Cardiac muscle cell (in vitro differentiated cells and primary cell): Measurements from ENCODE around the gene IL26. TPM values are rescaled to one million over a fixed set of nuclear protein-coding genes. Genes with fewer than 3 reads are reported as not detected.
"Not testable (repeated sequence)": the region's sequence is repeated elsewhere in the genome, so short reads cannot be mapped to it uniquely, and the experiment has no call there.

Source experiments
- DNase-seq, 2 donors: peaks; one replicate each; pipeline versions ENCODE4 v3.0.0 to v3.0.0-alpha.2; 2010 to 2017; ENCODE audit warnings: low read depth in 1 of 2, low spot score in 1 of 2
- H3K27ac ChIP-seq: fragments of 200-600 bp; sonication (generic); 2 replicates; pipeline ENCODE4 v1.5.1; 2016
- H3K27me3 ChIP-seq: fragments of 200-600 bp; sonication (generic); 2 replicates; pipeline ENCODE4 v1.6.0; 2016; ENCODE audit warnings: control low read depth
- H3K36me3 ChIP-seq: fragments of 200-600 bp; sonication (generic); 2 replicates; pipeline ENCODE4 v1.5.1; 2016; ENCODE audit warnings: control low read depth
- H3K4me1 ChIP-seq: fragments of 200-600 bp; sonication (generic); 2 replicates; pipeline ENCODE4 v1.8.1; 2017; ENCODE audit warnings: low read depth, mild to moderate bottlenecking, mixed run types
- H3K4me3 ChIP-seq: fragments of 200-600 bp; sonication (generic); 2 replicates; pipeline ENCODE4 v1.5.1; 2016; ENCODE audit warnings: mild to moderate bottlenecking
- H3K9me3 ChIP-seq: fragments of 200-600 bp; sonication (generic); 2 replicates; pipeline ENCODE4 v1.5.1; 2017; ENCODE audit warnings: low read depth, mild to moderate bottlenecking, control low read depth
- polyA plus RNA-seq: library from polyadenylated mRNA; unstranded; fragments of >200 nt; fragmentation: Nextera tagmentation; extraction: Ambion mirVana; gene quantifications from 2 replicates; pipeline ENCODE4 v1.2.1, GENCODE V29; 2016
- total RNA-seq: library from RNA; depleted of rRNA; stranded (reverse); fragments of >200 nt; gene quantifications from 2 replicates; pipeline ENCODE4 v1.2.3, GENCODE V29; 2016
- TF ChIP-seq, protein P1 (sequence below): IDR thresholded peaks from 2 replicates; pipeline ENCODE4 v1.5.1; 2012; ENCODE audit warnings: low read depth, mild to moderate bottlenecking, low read length

Gene IL26
- total and polyA plus RNA-seq, 2 experiments from 2014 or later: not detected

DNA sequence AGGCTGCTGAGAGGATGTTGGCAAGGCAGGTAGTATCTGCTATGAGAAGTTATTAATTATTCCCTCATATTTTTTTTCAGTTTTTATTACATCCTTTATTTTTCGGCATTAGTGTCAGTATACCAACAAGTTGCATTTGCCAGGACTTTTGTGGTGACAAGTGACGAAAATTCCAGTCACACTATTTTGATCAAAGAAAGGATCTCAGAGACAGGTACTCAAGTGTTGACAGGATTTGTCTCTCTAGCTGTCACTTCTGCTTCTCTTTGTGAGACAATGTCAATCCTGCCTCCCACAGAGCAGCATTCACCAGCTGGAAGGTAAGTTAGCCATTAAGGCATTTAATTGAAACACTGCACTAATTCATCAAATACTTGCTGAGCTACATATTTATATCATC lies 48.0 kb downstream of the IL26 start:
- Histone ChIP-seq H3K36me3 (no peaks in the 10 kb centered on the region), H3K9me3 (no peaks in the 10 kb centered on the region), H3K27me3 (no peaks in the 10 kb centered on the region), H3K27ac (no peak overlapping the region), H3K4me3 (no peak overlapping the region), H3K4me1 (no peaks in the 10 kb centered on the region)
- no peak for DNase-seq
- TF ChIP-seq, protein P1, sequence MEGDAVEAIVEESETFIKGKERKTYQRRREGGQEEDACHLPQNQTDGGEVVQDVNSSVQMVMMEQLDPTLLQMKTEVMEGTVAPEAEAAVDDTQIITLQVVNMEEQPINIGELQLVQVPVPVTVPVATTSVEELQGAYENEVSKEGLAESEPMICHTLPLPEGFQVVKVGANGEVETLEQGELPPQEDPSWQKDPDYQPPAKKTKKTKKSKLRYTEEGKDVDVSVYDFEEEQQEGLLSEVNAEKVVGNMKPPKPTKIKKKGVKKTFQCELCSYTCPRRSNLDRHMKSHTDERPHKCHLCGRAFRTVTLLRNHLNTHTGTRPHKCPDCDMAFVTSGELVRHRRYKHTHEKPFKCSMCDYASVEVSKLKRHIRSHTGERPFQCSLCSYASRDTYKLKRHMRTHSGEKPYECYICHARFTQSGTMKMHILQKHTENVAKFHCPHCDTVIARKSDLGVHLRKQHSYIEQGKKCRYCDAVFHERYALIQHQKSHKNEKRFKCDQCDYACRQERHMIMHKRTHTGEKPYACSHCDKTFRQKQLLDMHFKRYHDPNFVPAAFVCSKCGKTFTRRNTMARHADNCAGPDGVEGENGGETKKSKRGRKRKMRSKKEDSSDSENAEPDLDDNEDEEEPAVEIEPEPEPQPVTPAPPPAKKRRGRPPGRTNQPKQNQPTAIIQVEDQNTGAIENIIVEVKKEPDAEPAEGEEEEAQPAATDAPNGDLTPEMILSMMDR: no peak

DNA sequence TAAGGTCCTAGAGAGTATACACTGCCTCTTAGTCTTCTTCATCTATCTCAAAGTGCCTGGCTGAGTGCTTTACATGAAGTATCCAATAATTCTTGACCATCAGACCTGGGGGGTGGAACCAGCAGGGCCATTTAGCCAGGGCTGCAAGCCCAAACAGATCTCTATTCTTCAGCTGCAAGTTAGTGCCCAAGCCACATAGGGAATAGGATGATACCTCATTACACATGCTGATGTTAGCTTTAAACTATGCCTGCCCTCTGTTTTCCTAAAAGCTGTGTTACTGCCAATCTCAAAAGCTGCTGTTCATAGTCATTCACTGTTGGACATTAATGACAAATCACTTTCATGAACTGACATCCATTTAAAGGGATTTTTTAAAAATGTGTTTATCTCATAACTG lies 49.4 kb downstream of the IL26 start:
- H3K4me3 ChIP-seq: no peak overlapping the region
- DNase-seq: no peak
- TF ChIP-seq, protein P1: no peak

DNA sequence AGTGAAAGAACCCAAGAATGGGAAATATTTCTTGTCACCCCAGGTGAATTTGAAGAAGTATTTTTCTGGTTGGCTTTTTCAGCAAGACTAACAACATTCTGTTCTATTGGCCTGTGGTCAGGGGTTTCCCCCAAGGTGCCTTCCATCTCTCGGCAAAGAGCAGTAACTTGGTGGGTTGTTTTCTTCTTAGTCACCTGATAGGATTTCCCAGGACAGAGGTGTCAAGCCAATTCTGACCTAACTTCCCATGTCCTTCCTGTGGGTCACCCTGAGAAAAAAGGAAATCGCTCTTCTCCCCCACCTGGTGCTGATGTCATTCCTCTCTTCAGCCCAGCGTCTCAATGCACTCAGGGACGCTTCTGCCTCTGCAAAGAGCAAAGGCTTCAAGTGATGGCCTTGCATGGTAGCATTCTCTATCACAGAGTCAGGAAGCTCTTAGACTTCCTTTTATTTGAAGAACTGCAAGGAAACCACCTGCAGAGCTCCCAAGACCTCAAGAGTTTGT lies 50.0 kb downstream of the IL26 start:
- Histone ChIP-seq H3K9me3 (no peaks in the 10 kb centered on the region), H3K36me3 (no peaks in the 10 kb centered on the region), H3K4me3 (no peak overlapping the region), H3K4me1 (no peaks in the 10 kb centered on the region), H3K27me3 (no peaks in the 10 kb centered on the region), H3K27ac (no peak overlapping the region)
- DNase-seq: no peak
- TF ChIP-seq, protein P1: no peak

More for the DNA sequence above, 49.4 kb downstream of the IL26 start:
- no peak overlapping the region for H3K27ac ChIP-seq
- H3K4me1 ChIP-seq: no peaks in the 10 kb centered on the region
- H3K36me3 ChIP-seq: no peaks in the 10 kb centered on the region
- no peaks in the 10 kb centered on the region for H3K9me3 ChIP-seq
- H3K27me3 ChIP-seq: no peaks in the 10 kb centered on the region

DNA sequence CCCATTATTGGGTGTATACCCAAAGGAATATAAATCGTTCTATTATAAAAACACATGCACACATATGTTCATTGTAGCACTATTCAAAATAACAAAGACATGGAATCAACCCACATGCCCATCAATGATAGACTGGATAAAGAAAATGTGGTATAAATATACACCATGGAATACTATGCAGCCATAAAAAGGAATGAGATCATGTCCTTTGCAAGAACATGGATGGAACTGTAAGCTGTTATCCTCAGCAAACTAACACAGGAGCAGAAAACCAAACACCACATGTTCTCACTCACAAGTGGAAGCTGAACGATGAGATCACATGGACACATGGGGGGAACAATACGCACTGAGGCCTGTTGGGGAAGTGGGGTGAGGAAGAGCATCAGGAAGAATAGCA lies 50.8 kb downstream of the IL26 start:
- H3K9me3 ChIP-seq, H3K4me1 ChIP-seq, H3K4me3 ChIP-seq, H3K36me3 ChIP-seq, DNase-seq, H3K27ac ChIP-seq, H3K27me3 ChIP-seq: not testable (repeated sequence)

DNA sequence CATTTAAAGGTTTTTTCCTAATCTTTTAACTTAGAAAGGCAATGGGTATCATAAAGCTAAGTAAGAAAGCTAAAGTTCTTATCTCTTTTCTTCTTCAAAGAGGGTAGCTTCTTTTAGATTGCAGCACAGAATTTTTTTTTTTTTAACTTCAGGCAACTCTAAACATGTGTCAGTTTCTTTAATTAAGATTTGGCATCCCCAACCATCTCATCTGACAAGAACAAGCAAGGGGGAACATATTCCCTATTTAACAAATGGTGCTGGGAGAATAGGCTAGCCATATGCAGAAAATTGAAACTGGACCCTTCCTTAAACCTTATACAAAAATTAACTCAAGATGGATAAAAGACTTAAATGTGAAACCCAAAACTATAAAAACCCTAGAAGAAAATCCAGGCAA lies 51.8 kb downstream of the IL26 start:
- no peak overlapping the region for H3K4me3 ChIP-seq
- TF ChIP-seq, protein P1: no peak
- H3K27me3 ChIP-seq: no peaks in the 10 kb centered on the region

DNA sequence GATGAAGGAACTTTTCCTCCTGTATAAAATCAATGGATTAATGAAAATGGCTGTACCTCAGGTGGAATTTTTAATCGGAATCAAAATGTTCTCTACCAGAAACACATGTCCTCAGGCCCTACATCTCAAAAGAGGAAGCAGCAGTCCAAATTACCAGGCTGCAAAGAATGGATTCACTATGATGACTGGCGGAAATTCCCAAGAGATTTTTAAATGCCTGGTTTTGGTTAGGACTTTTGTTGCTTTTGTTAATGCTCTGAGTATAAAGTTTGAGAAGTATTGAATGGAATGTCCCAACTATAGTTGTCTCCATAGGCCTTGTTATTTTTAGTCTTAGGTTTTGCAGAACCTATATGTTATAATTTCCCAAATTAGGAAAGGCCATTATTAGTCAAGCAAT lies 54.9 kb downstream of the IL26 start:
- Histone ChIP-seq H3K9me3 (no peaks in the 10 kb centered on the region), H3K27me3 (no peaks in the 10 kb centered on the region), H3K4me3 (no peak overlapping the region), H3K36me3 (no peaks in the 10 kb centered on the region), H3K4me1 (no peaks in the 10 kb centered on the region), H3K27ac (no peak overlapping the region)
- TF ChIP-seq, protein P1: no peak
- DNase-seq: no peak

More for the DNA sequence above, 51.8 kb downstream of the IL26 start:
- H3K4me1 ChIP-seq: no peaks in the 10 kb centered on the region
- no peak overlapping the region for H3K27ac ChIP-seq
- no peak for DNase-seq
- H3K36me3 ChIP-seq: no peaks in the 10 kb centered on the region
- H3K9me3 ChIP-seq: no peaks in the 10 kb centered on the region
